Activated naive CD8-positive, alpha-beta T cell treated with anti-CD3 and anti-CD28 coated beads, Interleukin-2, amount 50 U/mL, for 16 hours (primary cell): ENCODE measurements around the gene CAMSAP1.

Experiments used
- DNase-seq: peaks from one replicate; pipeline ENCODE4 v3.0.0-alpha.2; 2020; ENCODE audit warnings: low read depth, low spot score

CAMSAP1 gene

GRCh38 chr9:135813671-135814290 is 93.6 kb downstream of the CAMSAP1 start:
- DNase-seq: no peak

GRCh38 chr9:135812961-135813360 is 94.4 kb downstream of the CAMSAP1 start:
- DNase-seq: no peak

GRCh38 chr9:135811801-135812200 is 95.5 kb downstream of the CAMSAP1 start:
- DNase-seq: no peak

GRCh38 chr9:135810806-135811575 is 96.4 kb downstream of the CAMSAP1 start:
- no peak for DNase-seq

- DNase-seq: no peak
These were observed 98.2 kb downstream of the CAMSAP1 start for GRCh38 chr9:135809166-135809565.

- DNase-seq: no peak
These were observed 101.8 kb downstream of the CAMSAP1 start for GRCh38 chr9:135805422-135806022.

GRCh38 chr9:135804581-135805421 is 102.5 kb downstream of the CAMSAP1 start:
- DNase-seq: no peak

- DNase-seq: no peak
These were observed 103.9 kb downstream of the CAMSAP1 start for GRCh38 chr9:135803441-135803840.

GRCh38 chr9:135802876-135803419 is 104.4 kb downstream of the CAMSAP1 start:
- no peak for DNase-seq

GRCh38 chr9:135801070-135801469 is 106.3 kb downstream of the CAMSAP1 start:
- no peak for DNase-seq

GRCh38 chr9:135799261-135799660 is 108.1 kb downstream of the CAMSAP1 start:
- no peak for DNase-seq

- DNase-seq: no peak
These were observed 109.1 kb downstream of the CAMSAP1 start for GRCh38 chr9:135798263-135798585.

- DNase-seq: no peak
These were observed 109.7 kb downstream of the CAMSAP1 start for GRCh38 chr9:135797507-135798262.

- DNase-seq: no peak
These were observed 110.4 kb downstream of the CAMSAP1 start for GRCh38 chr9:135796784-135797485.

- no peak for DNase-seq
These were observed 112.0 kb downstream of the CAMSAP1 start for GRCh38 chr9:135795391-135795790.

- no peak for DNase-seq
These were observed 112.9 kb downstream of the CAMSAP1 start for GRCh38 chr9:135794361-135794885.

GRCh38 chr9:135794057-135794335 is 113.3 kb downstream of the CAMSAP1 start:
- DNase-seq: no peak

GRCh38 chr9:135793221-135794056 is 113.9 kb downstream of the CAMSAP1 start:
- no peak for DNase-seq

- DNase-seq: no peak
These were observed 114.8 kb downstream of the CAMSAP1 start for GRCh38 chr9:135792268-135793128.
